Measurements from ENCODE around the gene CCT7.

DNA sequence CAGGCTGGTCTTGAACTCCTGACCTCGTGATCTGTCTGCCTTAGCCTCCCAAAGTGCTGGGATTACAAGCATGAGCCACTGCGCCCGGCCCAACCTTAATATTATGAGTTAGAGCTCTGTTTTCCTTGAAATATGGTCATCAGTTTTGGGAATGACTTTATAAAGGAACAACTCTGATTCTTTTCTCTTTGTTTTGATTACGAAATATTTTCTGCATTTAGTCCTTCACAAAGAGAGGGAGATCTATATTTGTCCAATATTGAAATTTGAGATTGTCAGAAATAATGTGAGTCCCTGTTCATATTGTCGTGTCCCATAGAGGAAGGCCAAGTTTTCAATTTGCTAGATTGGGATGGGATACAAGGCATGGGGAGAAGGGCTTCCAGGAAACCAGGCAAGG, 16.9 kb upstream of the CCT7 start:
- TF ChIP-seq, protein P1, sequence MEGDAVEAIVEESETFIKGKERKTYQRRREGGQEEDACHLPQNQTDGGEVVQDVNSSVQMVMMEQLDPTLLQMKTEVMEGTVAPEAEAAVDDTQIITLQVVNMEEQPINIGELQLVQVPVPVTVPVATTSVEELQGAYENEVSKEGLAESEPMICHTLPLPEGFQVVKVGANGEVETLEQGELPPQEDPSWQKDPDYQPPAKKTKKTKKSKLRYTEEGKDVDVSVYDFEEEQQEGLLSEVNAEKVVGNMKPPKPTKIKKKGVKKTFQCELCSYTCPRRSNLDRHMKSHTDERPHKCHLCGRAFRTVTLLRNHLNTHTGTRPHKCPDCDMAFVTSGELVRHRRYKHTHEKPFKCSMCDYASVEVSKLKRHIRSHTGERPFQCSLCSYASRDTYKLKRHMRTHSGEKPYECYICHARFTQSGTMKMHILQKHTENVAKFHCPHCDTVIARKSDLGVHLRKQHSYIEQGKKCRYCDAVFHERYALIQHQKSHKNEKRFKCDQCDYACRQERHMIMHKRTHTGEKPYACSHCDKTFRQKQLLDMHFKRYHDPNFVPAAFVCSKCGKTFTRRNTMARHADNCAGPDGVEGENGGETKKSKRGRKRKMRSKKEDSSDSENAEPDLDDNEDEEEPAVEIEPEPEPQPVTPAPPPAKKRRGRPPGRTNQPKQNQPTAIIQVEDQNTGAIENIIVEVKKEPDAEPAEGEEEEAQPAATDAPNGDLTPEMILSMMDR (IDR thresholded peaks at IDR 0.05): no peak
- TF ChIP-seq POLR2A (IDR thresholded peaks at IDR 0.05): no peak
